Islet precursor cell (in vitro differentiated cells): ENCODE data around the gene MAP3K8.
A peak's percentile ranks its signal among the peaks of the same experiment; 100 is the strongest.
"Not testable (repeated sequence)": the region's sequence is repeated elsewhere in the genome, so short reads cannot be mapped to it uniquely, and the experiment has no call there.

Source experiments
- DNase-seq: peaks from one replicate; pipeline ENCODE4 v3.0.0-alpha.2; 2018

The MAP3K8 gene

DNA sequence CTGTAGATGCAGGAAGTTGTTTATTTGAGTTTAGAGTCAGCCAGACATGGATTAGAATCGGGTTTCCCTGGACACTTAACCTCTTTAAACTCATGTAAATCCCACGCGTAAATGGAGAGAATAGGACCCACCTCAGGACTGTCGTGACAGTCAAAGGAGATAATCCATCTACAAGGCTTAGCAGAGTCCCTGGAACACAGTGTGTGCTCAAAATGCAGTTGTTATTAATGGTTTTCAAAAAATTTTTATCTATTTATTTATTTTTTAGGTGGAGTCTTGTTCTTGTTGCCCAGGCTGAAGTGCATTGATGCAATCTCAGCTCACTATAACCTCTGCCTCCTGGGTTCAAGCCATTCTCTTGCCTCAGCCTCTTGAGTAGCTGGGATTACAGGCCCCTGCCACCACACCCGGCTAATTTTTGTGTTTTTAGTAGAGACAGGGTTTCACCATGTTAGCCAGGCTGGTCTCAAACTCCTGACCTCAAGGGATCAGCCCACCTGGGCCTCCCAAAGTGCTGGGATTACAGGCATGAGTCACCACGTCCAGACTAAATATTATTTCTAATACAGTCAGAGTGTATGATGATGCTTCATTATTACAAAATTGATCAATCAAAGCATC, 10.2 kb upstream of the MAP3K8 start:
- not testable (repeated sequence) for DNase-seq

DNA sequence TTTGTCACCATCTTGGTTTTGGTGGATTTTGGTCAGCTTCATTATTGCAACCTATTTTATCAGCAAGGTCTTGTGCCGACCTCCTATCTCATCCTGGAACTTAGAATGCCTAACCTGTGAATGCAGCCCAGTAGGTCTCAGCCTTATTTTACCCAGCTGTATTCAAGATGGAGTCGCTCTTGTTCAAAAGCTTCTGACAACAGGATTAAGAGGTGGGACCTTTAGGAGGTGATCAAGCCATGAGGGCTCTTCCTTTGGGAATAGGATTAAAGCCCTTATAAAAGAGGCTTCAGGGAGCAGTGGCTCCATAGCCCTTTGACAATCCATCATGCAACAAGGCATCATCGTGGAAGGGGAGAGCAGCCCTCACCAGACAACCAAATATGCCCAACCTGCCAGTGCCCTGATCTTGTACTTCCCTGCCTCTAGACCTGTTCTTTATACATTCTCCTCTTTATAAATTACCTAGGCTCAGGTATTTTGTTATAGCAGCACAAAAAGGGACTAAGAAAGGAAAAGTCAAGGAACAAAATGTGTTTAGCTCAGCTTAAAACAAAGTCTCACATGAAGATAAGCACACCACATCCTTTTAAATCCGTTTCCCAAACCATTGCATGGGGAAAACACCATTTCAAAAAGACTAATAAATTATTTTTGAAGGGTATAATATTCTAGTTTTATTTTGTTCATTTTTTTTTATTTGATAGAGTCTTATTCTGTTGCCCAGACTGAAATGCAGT, 8.5 kb upstream of the MAP3K8 start:
- DNase-seq, result no peak

DNA sequence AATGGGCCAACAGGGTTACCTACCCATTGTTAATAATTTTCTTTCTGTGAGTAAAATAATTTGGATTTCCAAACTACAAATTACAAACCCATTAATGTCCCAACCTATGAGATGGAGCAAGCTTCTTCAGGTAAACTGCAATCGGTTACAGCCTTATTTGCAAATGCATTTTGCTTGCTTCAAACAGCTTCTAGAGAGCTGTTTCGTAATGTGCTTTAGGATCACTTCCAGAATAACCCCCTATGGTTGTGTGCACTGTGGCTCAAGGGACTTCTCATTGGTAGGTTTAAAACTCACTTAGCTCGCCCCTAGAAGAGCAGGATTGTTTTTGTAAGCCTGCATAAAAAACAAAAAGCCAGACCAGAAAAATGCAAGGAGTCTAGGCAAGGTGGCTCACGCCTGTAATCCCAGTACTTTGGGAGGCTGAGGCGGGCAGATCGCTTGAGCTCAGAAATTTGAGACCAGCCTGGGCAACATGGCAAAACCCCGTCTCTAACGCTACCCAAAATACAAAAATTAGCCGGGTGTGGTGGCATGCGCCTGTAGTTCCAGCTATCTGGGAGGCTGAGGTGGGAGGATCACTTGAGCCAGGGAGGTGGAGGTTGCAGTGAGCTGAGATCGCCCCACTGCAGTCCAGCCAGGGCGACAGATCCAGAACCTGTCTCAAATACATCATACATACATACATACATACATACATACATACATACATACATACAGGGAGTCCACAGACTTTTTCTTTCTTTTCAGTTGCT, 3.3 kb upstream of the MAP3K8 start:
- no peak for DNase-seq

DNA sequence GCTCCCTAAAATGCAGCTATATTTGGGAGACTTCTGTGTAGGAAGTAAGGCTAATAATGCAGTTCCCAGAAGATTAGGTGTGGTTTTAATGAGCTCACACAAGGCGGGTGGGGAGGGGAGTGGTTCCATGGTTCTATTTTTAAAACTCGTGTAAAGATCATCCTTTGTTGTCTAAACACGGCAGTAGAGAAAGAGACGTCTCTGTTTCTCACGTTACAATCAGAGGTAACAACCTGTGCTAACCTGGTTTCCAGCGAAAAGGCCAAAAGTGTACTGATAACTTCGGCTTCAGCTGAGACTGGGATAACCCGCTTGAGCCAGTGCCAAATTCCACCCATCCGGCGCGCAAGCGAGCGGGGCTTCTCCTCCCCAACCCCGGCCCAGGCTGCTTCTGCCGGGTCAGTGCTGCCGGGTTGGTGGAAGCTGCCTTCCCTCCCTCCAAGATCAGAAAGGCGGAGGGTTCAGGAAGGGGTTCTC, 2.5 kb upstream of the MAP3K8 start:
- peak; percentile 58 for DNase-seq

- no peak for DNase-seq
These were observed 1.2 kb upstream of the MAP3K8 start for GRCh38 chr10:30432622-30433305.

- peak; percentile 93 for DNase-seq
These were observed 666 bp upstream of the MAP3K8 start for GRCh38 chr10:30433306-30433729.

DNA sequence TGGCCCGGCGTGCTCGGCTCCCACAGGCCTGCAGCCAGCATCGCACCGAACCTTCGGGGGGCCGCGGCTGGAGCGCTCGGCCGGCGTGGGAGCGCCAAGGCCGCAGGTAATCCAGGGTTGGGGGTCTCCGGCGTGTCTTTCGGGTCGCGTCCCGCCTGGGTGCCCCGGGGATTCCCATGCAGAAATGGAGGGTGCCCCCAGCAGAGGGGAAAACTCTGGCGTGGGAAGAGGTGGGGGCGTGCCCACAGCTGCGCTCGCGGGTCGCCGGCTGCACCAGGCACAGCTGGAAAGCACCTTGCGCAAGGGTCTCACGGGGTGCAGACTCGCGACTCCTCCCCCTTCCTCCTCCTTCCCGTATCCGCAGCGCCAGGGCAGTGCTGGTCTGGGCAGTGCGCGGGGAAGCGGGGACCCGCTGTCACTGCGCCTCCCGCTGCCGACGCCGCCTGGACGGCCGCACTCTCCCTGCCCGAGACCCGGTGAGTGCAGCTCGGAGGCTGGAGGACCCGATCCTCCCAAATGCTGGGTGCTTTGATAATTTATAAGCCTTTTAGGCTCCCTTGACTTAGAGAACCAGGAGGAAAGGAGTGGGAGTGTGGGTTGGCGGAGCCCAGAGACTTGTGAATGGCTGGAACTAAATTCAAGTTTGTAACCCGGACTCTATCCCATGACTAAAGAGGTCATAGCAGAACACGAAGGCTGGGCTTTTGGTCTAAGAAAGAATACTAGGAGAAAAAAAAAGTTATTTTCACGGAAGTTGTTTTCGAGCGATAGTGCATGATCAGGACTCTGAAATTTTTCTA, 489 bp downstream of the MAP3K8 start:
- peak; percentile 86 for DNase-seq

DNA sequence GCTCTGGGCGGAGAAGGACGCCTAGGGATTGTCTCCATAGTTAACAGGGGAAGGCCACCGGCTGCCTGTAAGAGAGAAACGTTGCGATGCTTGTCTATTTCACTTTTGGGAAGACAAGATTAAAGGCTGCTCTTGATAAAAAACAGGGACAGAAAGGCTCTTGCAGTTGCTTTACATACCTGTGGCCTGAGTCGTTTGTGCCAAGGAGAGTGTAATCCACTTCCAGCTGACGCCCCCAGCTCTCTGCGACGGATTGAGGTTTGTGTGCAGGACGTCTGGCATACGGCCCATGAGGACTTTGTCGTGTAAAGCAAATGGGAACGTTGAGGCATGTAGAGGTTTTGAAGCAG, 1.1 kb downstream of the MAP3K8 start:
- DNase-seq, result peak; percentile 82

- not testable (repeated sequence) for DNase-seq
These were observed 1.6 kb downstream of the MAP3K8 start for GRCh38 chr10:30435499-30436167.

- DNase-seq, result peak; percentile 90
These were observed 2.2 kb downstream of the MAP3K8 start for GRCh38 chr10:30436191-30436611.

DNA sequence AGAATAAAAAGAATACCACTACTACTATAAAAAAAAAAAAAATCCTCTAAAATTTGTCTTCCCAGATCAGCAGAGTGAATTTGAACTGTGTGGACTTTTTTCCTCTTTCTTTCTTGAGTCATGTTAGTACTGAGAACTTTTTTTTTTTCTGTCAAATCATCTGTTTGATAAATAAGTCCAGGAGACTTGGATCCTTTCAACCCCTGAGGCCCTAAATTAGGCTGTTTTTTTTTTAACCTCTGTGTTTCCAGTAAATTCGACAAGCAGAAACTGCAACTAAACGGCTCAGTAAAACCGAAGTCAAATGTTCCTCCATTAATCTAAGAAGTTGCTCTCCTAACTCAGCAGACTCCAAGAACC, 2.7 kb downstream of the MAP3K8 start:
- no peak for DNase-seq

DNA sequence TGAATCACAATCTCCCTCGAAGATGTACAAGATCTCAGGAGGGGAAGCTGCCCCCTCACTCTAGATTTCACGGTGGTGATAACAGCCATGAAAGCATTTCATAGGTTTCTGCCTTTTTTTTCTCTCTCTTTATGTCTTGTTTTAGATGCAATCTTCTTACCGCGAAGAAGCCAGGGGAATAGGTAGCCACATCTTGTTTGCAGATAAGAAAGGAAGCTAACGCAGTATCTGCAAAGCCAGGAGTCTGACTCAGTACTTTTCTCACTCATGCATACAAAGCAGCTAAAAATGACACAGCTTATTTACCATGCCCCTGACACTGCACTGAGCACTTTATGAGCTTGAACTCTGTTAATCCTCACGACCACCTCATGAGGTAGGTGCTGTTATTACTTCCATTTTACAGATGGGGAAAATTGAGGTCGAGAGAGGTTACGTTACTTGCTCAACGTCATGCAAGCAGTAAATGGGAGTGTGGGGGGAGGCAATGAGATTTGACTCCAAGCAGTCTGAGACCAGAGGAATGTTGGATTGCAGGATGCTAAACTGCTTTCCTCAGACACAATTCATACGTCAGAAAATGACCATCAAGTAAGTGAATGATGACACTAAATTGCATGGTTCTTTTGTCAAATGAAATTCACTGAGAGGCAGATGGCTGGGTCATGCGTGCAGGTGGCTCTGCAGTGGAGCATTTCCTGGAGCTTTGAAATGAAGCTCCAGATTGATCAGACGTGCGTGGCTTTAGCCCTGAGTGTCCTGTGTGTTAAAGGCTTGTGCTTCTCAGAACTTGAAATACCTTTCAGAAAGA, 3.3 kb downstream of the MAP3K8 start:
- peak; percentile 71 for DNase-seq

- no peak for DNase-seq
These were observed 4.3 kb downstream of the MAP3K8 start for GRCh38 chr10:30438021-30438850.

- no peak for DNase-seq
These were observed 5.9 kb downstream of the MAP3K8 start for GRCh38 chr10:30439931-30440330.

- DNase-seq, result no peak
These were observed 8.1 kb downstream of the MAP3K8 start for GRCh38 chr10:30442019-30442606.

GRCh38 chr10:30443049-30443448, 9.1 kb downstream of the MAP3K8 start:
- no peak for DNase-seq

DNA sequence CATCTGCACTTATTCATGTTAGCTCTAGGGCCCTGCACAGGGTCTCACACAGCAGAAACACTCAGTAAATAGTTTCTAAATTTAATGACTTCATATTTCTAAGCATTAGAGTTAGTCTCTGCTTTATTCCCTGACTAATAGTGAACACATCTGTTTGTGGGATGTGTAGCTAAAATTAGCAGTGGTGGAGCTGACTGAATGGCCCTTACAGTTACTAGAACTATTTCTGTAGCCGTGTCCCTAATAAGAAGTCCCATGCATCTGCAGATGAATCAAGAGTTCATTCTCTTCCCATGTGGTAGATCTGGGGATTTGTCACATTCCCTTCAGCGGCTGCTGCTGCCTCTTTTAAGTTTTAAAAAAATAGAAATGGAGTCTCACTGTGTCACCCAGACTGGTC, 11.7 kb downstream of the MAP3K8 start:
- DNase-seq, result peak; percentile 14

GRCh38 chr10:30447125-30447799, 13.3 kb downstream of the MAP3K8 start:
- DNase-seq, result no peak

- peak; percentile 1 for DNase-seq
These were observed 14.1 kb downstream of the MAP3K8 start for GRCh38 chr10:30448092-30448491.
